Spleen (tissue), 11 donors: Measurements from ENCODE around the gene LEFTY2. TPM values are rescaled to one million over a fixed set of nuclear protein-coding genes. Genes with fewer than 3 reads are reported as not detected.
A peak's percentile ranks its signal among the peaks of the same experiment; 100 is the strongest.

Experiments used
- DNase-seq: peaks from one replicate; pipeline ENCODE4 v3.0.0-alpha.2; 2020
- H3K27ac ChIP-seq, 8 donors: fragments of 200-600 bp; sonication (generic) in 7 of 8; 1 replicate in 4 of 8; 2 replicates in 4 of 8; pipeline versions ENCODE4 v1.5.0 to v1.8.0; 2016 to 2021; ENCODE audit warnings: inconsistent platforms in 4 of 8, mild to moderate bottlenecking in 4 of 8, moderate library complexity in 1 of 8
- H3K27me3 ChIP-seq, 7 donors: fragments of 200-600 bp; sonication (generic) in 6 of 7; replicated peaks in 1 of 7; 1 replicate in 4 of 7; 2 replicates in 3 of 7; pipeline versions ENCODE4 v1.5.0 to v1.8.0; 2016 to 2021; ENCODE audit warnings: inconsistent platforms in 3 of 7, mild to moderate bottlenecking in 1 of 7
- H3K36me3 ChIP-seq, 6 donors: fragments of 200-600 bp; sonication (generic) in 5 of 6; 1 replicate in 4 of 6; 2 replicates in 2 of 6; pipeline versions ENCODE4 v1.5.0 to v1.8.0; 2016 to 2021; ENCODE audit warnings: inconsistent platforms in 2 of 6
- H3K4me1 ChIP-seq, 6 donors: fragments of 200-600 bp; sonication (generic) in 5 of 6; 1 replicate in 3 of 6; 2 replicates in 3 of 6; pipeline versions ENCODE4 v1.5.0 to v1.8.0; 2016 to 2021; ENCODE audit warnings: inconsistent platforms in 3 of 6
- H3K4me3 ChIP-seq, 8 donors: fragments of 200-600 bp; sonication (generic) in 7 of 8; 1 replicate in 4 of 8; 2 replicates in 4 of 8; pipeline versions ENCODE4 v1.5.0 to v1.8.0; 2016 to 2021; ENCODE audit warnings: inconsistent platforms in 4 of 8, mild to moderate bottlenecking in 4 of 8, moderate library complexity in 2 of 8
- H3K9me3 ChIP-seq, 8 donors: fragments of 200-600 bp; sonication (generic) in 7 of 8; 1 replicate in 4 of 8; 2 replicates in 4 of 8; pipeline versions ENCODE4 v1.5.0 to v1.8.0; 2016 to 2021; ENCODE audit warnings: inconsistent platforms in 4 of 8
- POLR2A ChIP-seq, 3 donors: fragments of 450-650 bp; IDR thresholded peaks; one replicate each; pipeline ENCODE4 v1.5.1; 2017; ENCODE audit warnings: antibody characterized with exemption in 3 of 3, mild to moderate bottlenecking in 1 of 3
- POLR2AphosphoS5 ChIP-seq, 3 donors: sonication (generic); formaldehyde crosslinking; IDR thresholded peaks; one replicate each; pipeline ENCODE4 v1.5.1; 2017; ENCODE audit warnings: antibody characterized with exemption in 3 of 3
- WGBS, 5 donors: extraction: QIAGEN DNeasy Blood & Tissue Kit in 3 of 5; methylation state at CpG; one replicate each; pipeline versions ENCODE4 v1.1.5 to v1.1.7; 2013 to 2018; 5-methylcytosine and 5-hydroxymethylcytosine counted together
- intact Hi-C: fragments of 100-400 bp; cut with DNase I; formaldehyde crosslinking; loops from one replicate; pipeline ENCODE4 v1.15.0; 2023; ENCODE audit warnings: low total_unique reads
- polyA plus RNA-seq, 3 donors: library from polyadenylated mRNA; stranded (reverse); fragments of 200-250 nt; gene quantifications; one replicate each; pipeline ENCODE4 v1.2.1, GENCODE V29; 2013
- total RNA-seq, 7 donors: library from RNA; depleted of rRNA in 3 of 7; stranded (reverse); fragments of >200 nt in 3 of 7; fragmentation: NEBNext Ultra II Directional in 4 of 7; extraction: Animal tissue kit (Norgen Biotek cat#: 25700) in 4 of 7; gene quantifications; one replicate each; pipeline versions ENCODE4 v1.1.0 to v1.2.1, GENCODE V29; 2016 to 2021
- TF ChIP-seq, protein P1 (sequence below), 11 experiments: fragments of 200-600 bp in 7 of 11; fragments of 450-650 bp in 4 of 11; sonication (generic) in 4 of 11; IDR thresholded peaks in 8 of 11; conservative IDR thresholded peaks in 3 of 11; 1 replicate in 7 of 11; 2 replicates in 4 of 11; pipeline versions ENCODE4 v1.4.0 to v1.8.0; 2016 to 2021; ENCODE audit warnings: antibody characterized with exemption in 11 of 11, inconsistent platforms in 4 of 11, mild to moderate bottlenecking in 1 of 11
- donor health status: healthy with polysubstance abuse.
- donor health status: DM: no; HTN: no; CAD: no; lungs with moderate emphysema.
- donor health status: DM: no; HTN: no; CAD: no.
- donor health status: Bipolar disorder and iron deficiency.
- donor health status: healthy.
- donor health status: DM: no; HTN: no; CAD: no.
- donor health status: DM: yes; HTN: yes; CAD: no.

The LEFTY2 gene
- total and polyA plus RNA-seq, 10 donors = 0.06 to 0.65 (median 0.36) TPM; not detected in 4

DNA sequence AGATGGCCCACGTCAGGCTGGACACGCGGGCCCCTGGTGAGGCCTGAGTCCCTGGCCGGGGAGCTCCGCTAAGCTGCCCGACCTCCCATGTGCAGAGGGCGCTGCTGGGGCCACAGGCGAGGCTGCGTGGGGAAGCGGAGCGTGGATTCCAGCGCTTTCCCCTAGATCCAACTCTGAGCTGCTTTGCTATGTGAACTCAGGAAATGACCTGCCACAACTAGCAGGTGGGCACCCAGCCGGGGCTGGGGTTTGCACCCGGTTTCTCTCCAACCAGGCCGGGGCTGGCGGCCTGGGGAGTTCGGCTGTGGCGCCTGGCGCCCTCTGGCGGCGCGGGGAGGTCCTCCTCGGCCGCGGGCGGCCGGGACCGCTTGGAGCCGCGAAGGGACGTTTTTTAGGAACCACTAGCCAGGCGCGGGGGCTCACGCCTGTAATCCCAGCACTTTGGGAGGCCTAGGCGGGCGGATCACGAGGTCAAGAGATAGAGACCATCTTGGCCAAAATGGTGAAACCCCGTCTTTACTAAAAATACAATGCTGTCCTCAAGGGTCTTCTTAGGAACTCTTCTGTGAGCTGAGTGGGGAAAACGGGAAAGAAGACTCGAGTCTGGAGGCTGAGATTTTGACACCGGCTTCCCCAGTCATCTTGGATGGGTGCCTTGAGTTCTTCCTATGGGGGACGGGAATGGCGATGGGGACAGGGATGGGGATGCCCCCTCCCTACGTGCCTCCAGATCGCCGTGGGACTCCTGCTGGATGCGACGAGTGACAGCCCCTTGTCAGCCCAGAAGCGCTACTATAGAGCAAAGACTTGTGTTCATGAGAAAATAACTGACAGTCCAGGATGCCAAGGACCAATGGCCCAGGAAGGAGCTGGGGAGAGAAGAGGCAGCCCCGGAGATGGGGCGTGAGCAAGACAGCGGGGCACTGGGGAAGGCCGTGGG is 29.6 kb downstream of the LEFTY2 start:
- DNase-seq = peak; percentile 92
- Histone ChIP-seq H3K27ac (peak overlapping the region in 2 of 8 donors; percentile 1 to 6), H3K4me1 (peaks cover 0 to 26% (median 16%) of the 10 kb centered on the region in 6 donors), H3K27me3 (no peaks in the 10 kb centered on the region), H3K36me3 (peaks cover 0 to 36% (median 6%) of the 10 kb centered on the region in 6 donors), H3K9me3 (no peaks in the 10 kb centered on the region), H3K4me3 (peak overlapping the region in 1 of 8 donors; percentile 3)
- intact Hi-C loops = loop anchor here (2.0 to 5.0 kb wide), 2 partner anchors 134 to 437 kb away; partner anchors contain the start of gene SRP9
- TF ChIP-seq, protein P1, sequence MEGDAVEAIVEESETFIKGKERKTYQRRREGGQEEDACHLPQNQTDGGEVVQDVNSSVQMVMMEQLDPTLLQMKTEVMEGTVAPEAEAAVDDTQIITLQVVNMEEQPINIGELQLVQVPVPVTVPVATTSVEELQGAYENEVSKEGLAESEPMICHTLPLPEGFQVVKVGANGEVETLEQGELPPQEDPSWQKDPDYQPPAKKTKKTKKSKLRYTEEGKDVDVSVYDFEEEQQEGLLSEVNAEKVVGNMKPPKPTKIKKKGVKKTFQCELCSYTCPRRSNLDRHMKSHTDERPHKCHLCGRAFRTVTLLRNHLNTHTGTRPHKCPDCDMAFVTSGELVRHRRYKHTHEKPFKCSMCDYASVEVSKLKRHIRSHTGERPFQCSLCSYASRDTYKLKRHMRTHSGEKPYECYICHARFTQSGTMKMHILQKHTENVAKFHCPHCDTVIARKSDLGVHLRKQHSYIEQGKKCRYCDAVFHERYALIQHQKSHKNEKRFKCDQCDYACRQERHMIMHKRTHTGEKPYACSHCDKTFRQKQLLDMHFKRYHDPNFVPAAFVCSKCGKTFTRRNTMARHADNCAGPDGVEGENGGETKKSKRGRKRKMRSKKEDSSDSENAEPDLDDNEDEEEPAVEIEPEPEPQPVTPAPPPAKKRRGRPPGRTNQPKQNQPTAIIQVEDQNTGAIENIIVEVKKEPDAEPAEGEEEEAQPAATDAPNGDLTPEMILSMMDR (IDR thresholded peaks at IDR 0.05 in 8 of 11, conservative IDR thresholded peaks at IDR 0.05 in 3 of 11) = peak; percentile 61 to 98 (median 94)
- TF ChIP-seq POLR2A (IDR thresholded peaks at IDR 0.05) (no peak), POLR2AphosphoS5 (IDR thresholded peaks at IDR 0.05) (peak; percentile 46 to 78 (median 56))
- WGBS, 5 donors = 41 to 50% (median 49%) methylated on average over 50 to 53 of the region's 53 CpGs

DNA sequence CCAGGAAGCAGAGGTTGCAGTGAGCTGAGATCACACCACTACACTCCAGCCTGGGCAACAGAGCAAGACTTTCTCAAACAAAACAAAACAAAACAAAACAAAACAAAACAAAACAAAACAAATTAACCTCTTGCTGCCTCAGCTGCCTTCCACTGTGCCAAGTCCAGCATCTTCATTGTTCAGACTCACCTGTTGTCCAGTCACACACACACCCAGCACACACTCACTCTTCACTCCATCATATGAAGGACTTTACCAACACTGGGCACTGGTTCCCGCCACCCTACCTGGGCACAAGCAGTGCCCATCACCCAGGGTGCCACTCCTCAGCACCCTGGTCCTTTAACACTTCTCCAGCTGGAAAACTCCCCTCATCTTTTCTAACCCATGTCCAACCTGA is 31.5 kb downstream of the LEFTY2 start:
- no peak for TF ChIP-seq POLR2AphosphoS5 (IDR thresholded peaks at IDR 0.05)
- TF ChIP-seq, protein P1 (IDR thresholded peaks at IDR 0.05 in 8 of 11, conservative IDR thresholded peaks at IDR 0.05 in 3 of 11) = no peak
- no peak for TF ChIP-seq POLR2A (IDR thresholded peaks at IDR 0.05)
- intact Hi-C loops = loop anchor here (10.0 kb wide), 1 partner anchor 65 kb away; no protein-coding TSS in a partner anchor
- DNase-seq = peak; percentile 17

GRCh38 chr1:225908773-225909172 is 32.2 kb downstream of the LEFTY2 start:
- H3K27ac ChIP-seq = no peak overlapping the region
- peaks cover 0 to 26% (median 16%) of the 10 kb centered on the region in 6 donors for H3K4me1 ChIP-seq
- no peak overlapping the region for H3K4me3 ChIP-seq
- H3K27me3 ChIP-seq = no peaks in the 10 kb centered on the region
- intact Hi-C loops = loop anchor here (10.0 kb wide), 1 partner anchor 64 kb away; no protein-coding TSS in a partner anchor
- no peak for DNase-seq
- no peaks in the 10 kb centered on the region for H3K9me3 ChIP-seq
- WGBS, 5 donors = 81 to 91% (median 88%) methylated on average over 2 of the region's 2 CpGs
- peaks cover 0 to 13% (median 0%) of the 10 kb centered on the region in 6 donors for H3K36me3 ChIP-seq
- TF ChIP-seq POLR2A (IDR thresholded peaks at IDR 0.05) = no peak
- no peak for TF ChIP-seq POLR2AphosphoS5 (IDR thresholded peaks at IDR 0.05)
- TF ChIP-seq, protein P1 (IDR thresholded peaks at IDR 0.05 in 8 of 11, conservative IDR thresholded peaks at IDR 0.05 in 3 of 11) = no peak

More for the DNA sequence above, 31.5 kb downstream of the LEFTY2 start:
- Histone ChIP-seq H3K27me3 (no peaks in the 10 kb centered on the region), H3K4me1 (peaks cover 0 to 26% (median 16%) of the 10 kb centered on the region in 6 donors), H3K9me3 (no peaks in the 10 kb centered on the region), H3K4me3 (no peak overlapping the region), H3K36me3 (peaks cover 0 to 16% (median 0%) of the 10 kb centered on the region in 6 donors), H3K27ac (no peak overlapping the region)
- 93 to 100% (median 96%) methylated on average over 1 of the region's 1 CpG for WGBS, 5 donors
